ENCODE results near the gene BCL2.

BCL2 gene

DNA sequence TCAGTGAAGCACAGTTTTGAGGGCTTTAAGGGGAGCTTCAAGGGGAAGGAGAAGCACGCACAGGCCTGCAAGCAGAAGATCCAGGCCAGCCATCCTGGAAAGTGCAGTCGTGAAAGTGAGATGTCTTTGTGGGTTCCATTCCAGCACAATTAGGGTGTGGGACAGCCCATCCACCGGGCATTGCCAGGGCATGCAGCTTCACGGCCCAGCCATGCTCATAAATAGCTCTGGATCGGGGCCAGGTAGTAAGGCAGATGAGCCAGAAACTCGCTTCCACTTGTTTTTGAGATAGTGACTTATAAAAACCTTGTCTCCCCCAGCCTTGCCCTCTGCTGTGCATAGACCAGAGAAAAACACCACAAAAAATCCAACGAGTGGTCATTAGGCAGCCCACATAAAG, 26.5 kb upstream of the BCL2 start:
- no peaks in the 10 kb centered on the region for H3K4me1 ChIP-seq
- TF ChIP-seq, protein P1, sequence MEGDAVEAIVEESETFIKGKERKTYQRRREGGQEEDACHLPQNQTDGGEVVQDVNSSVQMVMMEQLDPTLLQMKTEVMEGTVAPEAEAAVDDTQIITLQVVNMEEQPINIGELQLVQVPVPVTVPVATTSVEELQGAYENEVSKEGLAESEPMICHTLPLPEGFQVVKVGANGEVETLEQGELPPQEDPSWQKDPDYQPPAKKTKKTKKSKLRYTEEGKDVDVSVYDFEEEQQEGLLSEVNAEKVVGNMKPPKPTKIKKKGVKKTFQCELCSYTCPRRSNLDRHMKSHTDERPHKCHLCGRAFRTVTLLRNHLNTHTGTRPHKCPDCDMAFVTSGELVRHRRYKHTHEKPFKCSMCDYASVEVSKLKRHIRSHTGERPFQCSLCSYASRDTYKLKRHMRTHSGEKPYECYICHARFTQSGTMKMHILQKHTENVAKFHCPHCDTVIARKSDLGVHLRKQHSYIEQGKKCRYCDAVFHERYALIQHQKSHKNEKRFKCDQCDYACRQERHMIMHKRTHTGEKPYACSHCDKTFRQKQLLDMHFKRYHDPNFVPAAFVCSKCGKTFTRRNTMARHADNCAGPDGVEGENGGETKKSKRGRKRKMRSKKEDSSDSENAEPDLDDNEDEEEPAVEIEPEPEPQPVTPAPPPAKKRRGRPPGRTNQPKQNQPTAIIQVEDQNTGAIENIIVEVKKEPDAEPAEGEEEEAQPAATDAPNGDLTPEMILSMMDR (IDR thresholded peaks at IDR 0.05; ENCODE audit: low read depth, low read length), result no peak
- no peaks in the 10 kb centered on the region for H3K27me3 ChIP-seq
- H3K36me3 ChIP-seq, result no peaks in the 10 kb centered on the region
- DNase-seq, result no peak
- no peaks in the 10 kb centered on the region for H3K9me3 ChIP-seq
- no peak overlapping the region for H3K4me3 ChIP-seq (ENCODE audit: low read depth, low read length)

DNA sequence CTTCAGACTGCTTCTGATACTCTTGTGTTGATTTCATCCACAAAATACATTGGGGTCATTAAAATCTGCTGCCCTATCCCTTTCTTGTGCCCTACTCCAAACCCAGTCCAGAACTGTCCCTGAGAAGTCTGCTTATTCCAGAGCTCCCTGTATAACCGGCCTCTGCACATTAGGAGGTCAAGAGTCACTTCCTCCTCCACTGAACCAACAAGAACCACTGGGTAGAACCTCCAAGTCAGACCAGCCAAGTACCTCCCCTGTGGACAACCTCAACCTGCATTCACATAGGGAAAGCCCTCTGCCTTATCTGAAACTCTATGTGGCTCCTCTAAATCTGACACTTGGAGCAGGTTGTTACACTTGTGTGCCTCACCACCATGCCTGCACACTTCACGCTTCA, 25.3 kb upstream of the BCL2 start:
- H3K4me3 ChIP-seq (ENCODE audit: low read depth, low read length), result no peak overlapping the region
- TF ChIP-seq, protein P1 (IDR thresholded peaks at IDR 0.05; ENCODE audit: low read depth, low read length), result no peak
- H3K36me3 ChIP-seq, result no peaks in the 10 kb centered on the region
- H3K4me1 ChIP-seq, result no peaks in the 10 kb centered on the region
- H3K9me3 ChIP-seq, result no peaks in the 10 kb centered on the region
- no peak for DNase-seq
- H3K27me3 ChIP-seq, result no peaks in the 10 kb centered on the region

DNA sequence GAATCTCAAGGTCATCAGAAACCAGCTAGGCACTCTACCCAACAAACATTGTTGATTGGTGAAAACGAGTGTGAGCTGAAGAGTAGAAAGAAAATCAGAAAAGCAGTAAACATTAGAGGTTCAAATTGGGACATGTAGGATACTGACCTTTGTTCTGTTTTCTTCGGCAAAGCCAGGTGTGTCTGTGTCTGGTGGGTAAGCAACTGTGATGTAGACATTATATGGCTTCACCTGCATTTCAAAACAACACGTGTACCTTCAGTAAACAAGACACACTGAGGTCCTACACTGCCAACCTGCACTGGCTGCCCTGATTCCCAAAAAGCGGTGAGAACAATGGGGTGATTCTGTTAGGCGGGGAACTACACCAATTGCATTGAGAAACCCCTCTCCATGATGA, 24.7 kb upstream of the BCL2 start:
- Histone ChIP-seq H3K9me3 (no peaks in the 10 kb centered on the region), H3K4me1 (no peaks in the 10 kb centered on the region), H3K36me3 (no peaks in the 10 kb centered on the region), H3K27me3 (no peaks in the 10 kb centered on the region), H3K4me3 (ENCODE audit: low read depth, low read length) (no peak overlapping the region)
- no peak for DNase-seq
- TF ChIP-seq, protein P1 (IDR thresholded peaks at IDR 0.05; ENCODE audit: low read depth, low read length), result no peak

DNA sequence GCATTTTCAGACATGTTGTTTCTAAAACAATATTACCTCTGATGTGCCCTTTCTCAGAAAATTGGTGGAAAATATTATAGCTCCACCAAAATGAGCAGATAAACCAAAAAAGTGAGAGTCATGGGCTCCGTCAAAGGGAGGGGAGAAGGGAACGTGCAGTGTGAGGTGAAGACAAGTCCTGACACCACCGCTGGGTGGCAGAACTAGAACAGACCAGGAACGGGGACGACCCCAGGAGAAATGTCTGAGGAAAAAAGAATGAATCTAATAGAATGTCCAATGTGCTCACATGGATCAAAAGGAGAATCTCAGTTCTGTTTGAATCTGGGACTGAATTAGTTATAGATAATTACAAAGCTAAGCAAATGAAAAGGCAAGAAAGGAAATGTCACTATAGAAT, 22.6 kb upstream of the BCL2 start:
- Histone ChIP-seq H3K27me3 (no peaks in the 10 kb centered on the region), H3K4me3 (ENCODE audit: low read depth, low read length) (no peak overlapping the region), H3K4me1 (no peaks in the 10 kb centered on the region), H3K36me3 (no peaks in the 10 kb centered on the region), H3K9me3 (no peaks in the 10 kb centered on the region)
- peak; percentile 49 for DNase-seq
- TF ChIP-seq, protein P1 (IDR thresholded peaks at IDR 0.05; ENCODE audit: low read depth, low read length), result peak; percentile 68

DNA sequence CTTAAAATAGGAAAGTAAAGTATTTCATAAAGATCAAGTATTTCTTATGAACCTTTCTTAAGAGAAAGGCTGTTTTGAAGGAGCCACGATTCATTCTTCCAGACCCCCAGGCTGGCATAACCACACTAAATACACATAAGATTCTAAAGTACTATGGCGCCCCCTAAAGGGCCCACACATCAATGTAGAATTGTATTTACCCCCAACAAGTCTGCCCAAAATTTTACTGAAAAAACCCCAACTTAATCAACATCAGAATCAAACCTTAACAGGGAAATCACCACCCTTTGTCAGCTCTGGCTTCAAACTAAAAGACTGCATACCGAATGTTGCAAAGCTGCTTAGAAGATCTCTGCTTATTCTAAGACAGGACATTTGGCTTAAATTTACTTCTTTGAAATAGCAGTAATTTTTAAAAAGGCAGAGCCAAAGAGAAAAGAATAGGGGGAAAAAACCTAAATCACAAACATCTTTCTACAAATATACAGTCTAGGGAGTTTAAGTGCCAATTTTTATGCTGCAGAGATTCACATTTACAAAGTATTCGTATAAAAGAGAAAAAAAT, 20.4 kb upstream of the BCL2 start:
- Histone ChIP-seq H3K9me3 (no peaks in the 10 kb centered on the region), H3K36me3 (no peaks in the 10 kb centered on the region), H3K4me3 (ENCODE audit: low read depth, low read length) (no peak overlapping the region), H3K4me1 (no peaks in the 10 kb centered on the region), H3K27me3 (no peaks in the 10 kb centered on the region)
- TF ChIP-seq, protein P1 (IDR thresholded peaks at IDR 0.05; ENCODE audit: low read depth, low read length), result peak; percentile 56
- peak; percentile 60 for DNase-seq

DNA sequence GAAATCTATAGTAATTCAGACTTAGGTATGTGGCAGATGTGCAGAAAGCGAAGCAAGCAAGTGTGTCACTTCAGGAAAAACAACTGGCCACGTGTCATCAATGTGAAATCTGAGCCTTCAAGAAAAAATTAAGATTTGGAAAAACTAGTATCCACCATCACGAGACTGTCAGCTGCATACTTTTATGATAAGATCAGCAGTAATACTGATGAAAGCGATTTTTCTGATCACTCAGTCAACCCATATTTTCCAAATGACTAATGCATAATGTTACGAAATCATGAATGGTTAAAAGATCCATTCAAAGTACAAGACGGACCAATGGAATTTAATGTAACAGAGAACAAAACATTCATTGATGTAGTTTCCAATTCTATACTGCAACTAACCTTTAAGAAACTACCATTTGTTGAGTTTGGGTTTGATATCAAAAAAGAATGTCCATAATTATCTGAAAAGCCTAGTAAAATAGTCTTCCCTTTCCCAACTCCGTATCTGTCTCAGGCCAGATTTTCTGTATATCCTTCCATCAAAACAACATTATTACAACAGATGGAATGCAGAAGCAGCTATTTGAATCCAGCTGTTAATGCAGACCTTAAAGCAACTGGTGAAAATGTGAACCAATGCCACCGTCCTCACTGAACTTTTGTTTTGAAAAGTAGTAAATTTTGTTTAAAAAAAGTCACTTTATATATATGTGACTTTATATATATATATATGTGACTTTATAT, 17.0 kb upstream of the BCL2 start:
- Histone ChIP-seq H3K4me3 (ENCODE audit: low read depth, low read length) (no peak overlapping the region), H3K9me3 (no peaks in the 10 kb centered on the region), H3K36me3 (no peaks in the 10 kb centered on the region), H3K27me3 (no peaks in the 10 kb centered on the region), H3K4me1 (no peaks in the 10 kb centered on the region)
- DNase-seq, result no peak
- TF ChIP-seq, protein P1 (IDR thresholded peaks at IDR 0.05; ENCODE audit: low read depth, low read length), result no peak

Measured in BE2C (cell line).